ENCODE results near the gene VPS50.

VPS50 gene, protein sequence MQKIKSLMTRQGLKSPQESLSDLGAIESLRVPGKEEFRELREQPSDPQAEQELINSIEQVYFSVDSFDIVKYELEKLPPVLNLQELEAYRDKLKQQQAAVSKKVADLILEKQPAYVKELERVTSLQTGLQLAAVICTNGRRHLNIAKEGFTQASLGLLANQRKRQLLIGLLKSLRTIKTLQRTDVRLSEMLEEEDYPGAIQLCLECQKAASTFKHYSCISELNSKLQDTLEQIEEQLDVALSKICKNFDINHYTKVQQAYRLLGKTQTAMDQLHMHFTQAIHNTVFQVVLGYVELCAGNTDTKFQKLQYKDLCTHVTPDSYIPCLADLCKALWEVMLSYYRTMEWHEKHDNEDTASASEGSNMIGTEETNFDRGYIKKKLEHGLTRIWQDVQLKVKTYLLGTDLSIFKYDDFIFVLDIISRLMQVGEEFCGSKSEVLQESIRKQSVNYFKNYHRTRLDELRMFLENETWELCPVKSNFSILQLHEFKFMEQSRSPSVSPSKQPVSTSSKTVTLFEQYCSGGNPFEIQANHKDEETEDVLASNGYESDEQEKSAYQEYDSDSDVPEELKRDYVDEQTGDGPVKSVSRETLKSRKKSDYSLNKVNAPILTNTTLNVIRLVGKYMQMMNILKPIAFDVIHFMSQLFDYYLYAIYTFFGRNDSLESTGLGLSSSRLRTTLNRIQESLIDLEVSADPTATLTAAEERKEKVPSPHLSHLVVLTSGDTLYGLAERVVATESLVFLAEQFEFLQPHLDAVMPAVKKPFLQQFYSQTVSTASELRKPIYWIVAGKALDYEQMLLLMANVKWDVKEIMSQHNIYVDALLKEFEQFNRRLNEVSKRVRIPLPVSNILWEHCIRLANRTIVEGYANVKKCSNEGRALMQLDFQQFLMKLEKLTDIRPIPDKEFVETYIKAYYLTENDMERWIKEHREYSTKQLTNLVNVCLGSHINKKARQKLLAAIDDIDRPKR

DNA sequence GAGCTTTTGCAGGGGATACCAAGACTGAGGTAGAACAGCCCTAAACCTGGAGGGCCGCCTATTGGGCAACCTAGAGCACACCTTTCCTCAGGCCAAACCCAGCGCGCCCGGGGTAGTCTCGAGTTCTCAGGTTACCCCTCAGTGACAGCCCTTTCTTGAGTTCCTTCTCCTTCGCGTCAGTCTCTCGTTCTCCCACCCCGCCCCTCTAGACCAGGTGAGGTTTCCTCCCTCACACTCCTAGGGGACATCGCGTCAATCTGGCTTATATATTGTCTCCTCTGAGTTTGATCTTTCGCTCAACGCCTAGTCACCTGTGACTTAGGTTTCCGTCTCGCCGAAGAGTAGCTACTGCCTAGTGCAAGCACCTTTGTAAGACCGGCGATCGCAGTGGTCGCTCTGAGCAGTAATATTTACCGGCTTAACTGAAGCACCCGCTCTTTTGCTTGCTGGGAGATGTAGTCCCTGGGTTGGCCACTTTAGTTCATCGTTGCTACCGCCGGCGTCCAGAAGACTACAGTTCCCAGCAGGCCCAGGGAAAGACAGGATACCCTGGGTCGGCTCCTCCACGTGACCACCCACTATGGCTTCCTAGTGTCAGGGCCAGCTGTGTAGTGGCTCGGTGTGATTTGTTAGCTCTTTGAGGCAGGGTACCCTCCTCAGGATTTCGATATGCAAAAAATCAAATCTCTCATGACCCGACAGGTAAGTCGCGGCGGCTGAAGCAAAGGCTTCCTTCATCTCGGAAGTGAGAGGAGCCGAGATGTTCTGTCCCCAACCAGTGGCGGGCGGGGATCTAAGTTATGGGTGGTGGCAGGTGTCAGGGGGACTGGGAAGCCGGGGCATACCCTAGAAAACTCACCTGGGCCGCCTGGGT is at the start of gene VPS50:
Gene VPS50, plus strand, starts transcription at position 568 of the 874 bp plus-strand sequence. Its CDS starts 102 bp downstream, at position 670.
- in situ Hi-C loops (cut with HindIII; ENCODE audit: low sequenced_read_pairs): no loop called here
- TF ChIP-seq, protein P1, sequence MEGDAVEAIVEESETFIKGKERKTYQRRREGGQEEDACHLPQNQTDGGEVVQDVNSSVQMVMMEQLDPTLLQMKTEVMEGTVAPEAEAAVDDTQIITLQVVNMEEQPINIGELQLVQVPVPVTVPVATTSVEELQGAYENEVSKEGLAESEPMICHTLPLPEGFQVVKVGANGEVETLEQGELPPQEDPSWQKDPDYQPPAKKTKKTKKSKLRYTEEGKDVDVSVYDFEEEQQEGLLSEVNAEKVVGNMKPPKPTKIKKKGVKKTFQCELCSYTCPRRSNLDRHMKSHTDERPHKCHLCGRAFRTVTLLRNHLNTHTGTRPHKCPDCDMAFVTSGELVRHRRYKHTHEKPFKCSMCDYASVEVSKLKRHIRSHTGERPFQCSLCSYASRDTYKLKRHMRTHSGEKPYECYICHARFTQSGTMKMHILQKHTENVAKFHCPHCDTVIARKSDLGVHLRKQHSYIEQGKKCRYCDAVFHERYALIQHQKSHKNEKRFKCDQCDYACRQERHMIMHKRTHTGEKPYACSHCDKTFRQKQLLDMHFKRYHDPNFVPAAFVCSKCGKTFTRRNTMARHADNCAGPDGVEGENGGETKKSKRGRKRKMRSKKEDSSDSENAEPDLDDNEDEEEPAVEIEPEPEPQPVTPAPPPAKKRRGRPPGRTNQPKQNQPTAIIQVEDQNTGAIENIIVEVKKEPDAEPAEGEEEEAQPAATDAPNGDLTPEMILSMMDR (IDR thresholded peaks at IDR 0.05; ENCODE audit: low read depth, low read length): peak; percentile 0
- peak; percentile 96 for DNase-seq (ENCODE audit: low read depth, low spot score)
- H3K4me3 ChIP-seq (ENCODE audit: low read depth, low read length): peak within 1 kb of the TSS; percentile 89

DNA sequence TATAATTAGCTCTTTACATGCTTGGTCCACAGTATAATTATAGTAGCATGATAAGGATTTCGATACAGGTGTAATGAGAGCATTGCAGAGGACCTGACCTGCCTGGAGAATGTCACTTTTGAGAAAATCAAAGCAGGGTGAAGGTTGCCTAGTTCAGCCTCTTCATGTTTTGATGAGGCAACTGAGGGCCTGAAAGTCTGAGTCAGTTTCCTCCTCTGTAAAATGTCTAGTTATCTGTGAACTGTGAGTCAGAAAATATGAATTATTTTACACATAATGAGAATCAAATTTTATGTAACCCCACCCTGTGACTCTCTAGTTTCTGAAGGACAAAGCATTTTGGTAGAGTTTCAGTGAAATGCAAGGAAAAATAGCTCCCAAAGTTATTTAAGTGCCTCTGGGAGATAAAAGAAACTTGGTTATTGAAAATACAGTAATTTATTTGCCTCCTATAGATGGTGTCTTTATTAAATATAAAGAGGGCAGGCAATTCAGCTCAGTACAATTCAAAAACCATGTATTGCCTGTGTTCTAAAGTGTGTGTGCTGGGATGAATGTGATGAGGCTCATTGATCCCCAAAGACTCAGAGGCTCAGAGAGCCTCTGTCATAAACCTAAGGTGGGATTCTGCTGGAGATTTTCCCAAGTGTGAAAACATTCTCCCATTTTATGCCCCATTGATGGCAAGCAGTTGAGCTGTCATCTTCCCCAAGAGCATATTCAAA is 46.7 kb upstream of the VPS50 start:
- TF ChIP-seq, protein P1 (IDR thresholded peaks at IDR 0.05; ENCODE audit: low read depth, low read length): no peak
- H3K4me3 ChIP-seq (ENCODE audit: low read depth, low read length): no peak overlapping the region
- in situ Hi-C loops (cut with HindIII; ENCODE audit: low sequenced_read_pairs): no loop called here
- DNase-seq (ENCODE audit: low read depth, low spot score): no peak

DNA sequence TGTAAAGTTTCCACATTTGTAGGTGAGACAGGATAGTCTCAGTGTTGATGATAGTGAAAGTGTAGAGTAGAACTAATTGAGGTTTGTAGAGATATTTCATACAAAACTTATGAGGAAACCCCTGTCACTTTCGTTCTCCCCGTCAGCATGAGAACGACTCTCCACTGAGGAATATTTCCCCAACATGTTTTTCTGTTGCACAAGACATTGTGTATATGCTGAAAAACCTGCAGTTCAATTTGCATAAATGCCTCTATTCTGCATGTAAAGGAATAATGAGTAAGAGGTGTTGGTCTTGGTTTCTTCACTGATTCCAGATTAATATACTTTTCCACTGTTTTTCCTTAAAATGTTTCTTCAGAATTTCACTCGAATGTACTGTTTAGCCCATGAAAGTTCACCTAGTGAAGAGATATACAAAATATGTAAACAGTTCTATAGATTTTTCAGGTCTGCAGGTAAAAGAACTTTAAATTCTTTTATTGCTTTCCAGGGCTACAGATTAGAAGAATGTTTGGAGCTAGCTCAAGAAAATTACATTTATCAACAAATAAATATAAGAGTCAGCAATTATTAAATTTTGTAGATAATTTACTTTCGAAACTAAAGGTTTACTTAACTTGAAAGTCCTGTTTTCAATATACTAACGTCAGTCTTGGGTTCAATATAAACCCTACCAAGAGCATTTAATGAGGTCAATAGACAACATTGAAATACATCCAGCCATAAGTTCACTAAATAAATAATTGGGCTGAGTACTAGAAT is 43.1 kb upstream of the VPS50 start:
- DNase-seq (ENCODE audit: low read depth, low spot score): no peak
- in situ Hi-C loops (cut with HindIII; ENCODE audit: low sequenced_read_pairs): no loop called here
- TF ChIP-seq, protein P1 (IDR thresholded peaks at IDR 0.05; ENCODE audit: low read depth, low read length): no peak
- H3K4me3 ChIP-seq (ENCODE audit: low read depth, low read length): no peak overlapping the region

DNA sequence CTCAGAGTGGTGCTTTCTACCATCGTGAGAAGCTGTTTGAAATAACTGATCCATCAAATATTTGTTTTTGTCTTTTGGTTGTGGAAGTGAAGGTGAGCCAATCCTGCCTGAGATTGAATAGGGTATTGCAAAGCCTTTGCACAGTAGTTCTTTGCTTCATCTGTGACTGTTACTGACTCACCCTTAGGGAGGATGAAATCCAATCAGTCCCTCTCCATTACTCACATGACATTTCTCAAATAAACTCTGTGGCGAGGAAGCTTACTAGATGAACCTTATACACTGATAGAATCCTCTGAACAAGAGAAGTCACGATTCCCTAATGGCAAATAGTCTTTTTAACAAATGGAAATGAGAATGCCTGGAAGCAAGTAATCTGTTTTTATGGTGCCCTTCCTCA is 37.8 kb upstream of the VPS50 start:
- no peak overlapping the region for H3K4me3 ChIP-seq (ENCODE audit: low read depth, low read length)
- in situ Hi-C loops (cut with HindIII; ENCODE audit: low sequenced_read_pairs): no loop called here
- TF ChIP-seq, protein P1 (IDR thresholded peaks at IDR 0.05; ENCODE audit: low read depth, low read length): no peak
- DNase-seq (ENCODE audit: low read depth, low spot score): peak; percentile 2

DNA sequence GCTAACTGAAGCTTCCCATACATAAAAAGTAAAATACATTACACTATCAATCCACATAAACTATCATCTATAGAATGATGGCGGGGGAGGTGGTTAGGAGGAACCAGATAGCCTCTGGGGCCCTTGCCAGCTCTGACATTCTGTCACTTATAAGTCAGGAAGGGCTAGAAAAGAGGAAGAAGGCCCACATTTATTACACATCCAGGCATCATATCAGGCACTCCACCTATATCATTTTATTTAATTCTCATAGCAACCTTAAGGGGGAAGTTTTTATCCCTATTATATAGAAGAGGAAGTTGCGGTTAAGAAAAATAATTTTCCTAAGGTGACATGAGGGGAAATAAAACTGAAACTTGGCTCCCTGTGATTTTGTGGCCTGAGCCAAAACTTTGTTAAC is 35.8 kb upstream of the VPS50 start:
- H3K4me3 ChIP-seq (ENCODE audit: low read depth, low read length): no peak overlapping the region
- no peak for DNase-seq (ENCODE audit: low read depth, low spot score)
- in situ Hi-C loops (cut with HindIII; ENCODE audit: low sequenced_read_pairs): no loop called here
- TF ChIP-seq, protein P1 (IDR thresholded peaks at IDR 0.05; ENCODE audit: low read depth, low read length): no peak
